PC-3 (cell line): ENCODE results near the gene FRMD7. TPM values are rescaled to one million over a fixed set of nuclear protein-coding genes. Genes with fewer than 3 reads are reported as not detected.
"Not testable (repeated sequence)": the region's sequence is repeated elsewhere in the genome, so short reads cannot be mapped to it uniquely, and the experiment has no call there.

Experiments
- ATAC-seq: fragments of 200-7000 bp; cut with Tn5 transposase; 2 replicates; pipeline ENCODE4 v1.9.1; 2020; ENCODE audit warnings: mild to moderate bottlenecking, moderate library complexity
- BruUV-seq: library from RNA; stranded (reverse); fragments of 400-500 nt; replicated peaks from 2 replicates; lab custom pipeline; 2021; lab: Mats Ljungman, UMichigan
- CTCF ChIA-PET: fragments of 300-600 bp; sonication (Branson Sonifier 250); formaldehyde crosslinking; loops from one replicate; lab custom pipeline; 2022; ENCODE audit warnings: antibody characterized with exemption; lab: Charles Lee
- POLR2A ChIA-PET: fragments of 300-600 bp; sonication (Branson Sonifier 250); formaldehyde crosslinking; loops from one replicate; lab custom pipeline; 2022; ENCODE audit warnings: antibody characterized with exemption; ENCODE audit not compliant: unreplicated experiment; lab: Charles Lee
- DNase-seq: peaks from one replicate; pipeline ENCODE4 v3.0.0-alpha.2; 2015
- H2AFZ ChIP-seq: fragments of 300-600 bp; sonication (generic); 2 replicates; pipeline ENCODE4 v1.6.0; 2016; ENCODE audit warnings: antibody characterized with exemption, low read length
- H3F3A ChIP-seq: fragments of 300-600 bp; sonication (generic); one replicate; pipeline ENCODE4 v1.6.0; 2017; ENCODE audit warnings: antibody characterized with exemption, low read length, control low read depth, mild to moderate bottlenecking; ENCODE audit not compliant: unreplicated experiment
- H3K27ac ChIP-seq: fragments of 300-600 bp; sonication (generic); 2 replicates; pipeline ENCODE4 v1.5.1; 2016; ENCODE audit warnings: mild to moderate bottlenecking, low read length
- H3K27me3 ChIP-seq: fragments of 300-600 bp; sonication (generic); 2 replicates; pipeline ENCODE4 v1.6.1; 2016; ENCODE audit warnings: low read length, mixed read lengths
- H3K36me3 ChIP-seq: fragments of 300-600 bp; sonication (generic); 2 replicates; pipeline ENCODE4 v1.6.1; 2016; ENCODE audit warnings: low read depth, mixed run types, low read length, mixed read lengths
- H3K4me1 ChIP-seq: fragments of 300-600 bp; sonication (generic); 2 replicates; pipeline ENCODE4 v1.5.1; 2016; ENCODE audit warnings: low read length; ENCODE audit not compliant: insufficient read depth
- H3K4me2 ChIP-seq: fragments of 300-600 bp; sonication (generic); 2 replicates; pipeline ENCODE4 v1.6.0; 2016; ENCODE audit warnings: low read length
- H3K4me3 ChIP-seq: fragments of 300-600 bp; sonication (generic); 2 replicates; pipeline ENCODE4 v1.5.1; 2016; ENCODE audit warnings: mild to moderate bottlenecking, low read length, mixed read lengths
- H3K79me2 ChIP-seq: fragments of 300-600 bp; sonication (generic); 2 replicates; pipeline ENCODE4 v1.6.1; 2017; ENCODE audit warnings: low read length, mixed read lengths
- H3K9ac ChIP-seq: fragments of 300-600 bp; sonication (generic); 2 replicates; pipeline ENCODE4 v1.6.0; 2016; ENCODE audit warnings: mild to moderate bottlenecking, low read length
- H3K9me2 ChIP-seq: fragments of 300-600 bp; sonication (generic); replicated peaks from 2 replicates; pipeline ENCODE4 v1.6.1; 2016; ENCODE audit warnings: mixed run types, low read length, mixed read lengths
- H3K9me3 ChIP-seq: fragments of 300-600 bp; sonication (generic); 2 replicates; pipeline ENCODE4 v1.6.1; 2016; ENCODE audit warnings: low read length, mixed read lengths
- H4K20me1 ChIP-seq: fragments of 300-600 bp; sonication (generic); 2 replicates; pipeline ENCODE4 v1.6.1; 2016; ENCODE audit warnings: low read length, mixed read lengths
- CTCF ChIP-seq: fragments of 300-600 bp; sonication (generic); conservative IDR thresholded peaks from 2 replicates; pipeline ENCODE4 v1.5.1; 2017; ENCODE audit warnings: antibody characterized with exemption, low read depth, mild to moderate bottlenecking, low read length
- EZH2 ChIP-seq: fragments of 300-600 bp; sonication (generic); IDR thresholded peaks from one replicate; pipeline ENCODE4 v1.6.1; 2017; ENCODE audit warnings: antibody characterized with exemption, mild to moderate bottlenecking, low read length; ENCODE audit not compliant: unreplicated experiment
- EZH2phosphoT487 ChIP-seq: fragments of 300-600 bp; sonication (generic); IDR thresholded peaks from 2 replicates; pipeline ENCODE4 v1.6.1; 2018; ENCODE audit warnings: mild to moderate bottlenecking, antibody characterized with exemption, low read length, borderline replicate concordance
- intact Hi-C: fragments of 100-400 bp; cut with micrococcal nuclease; formaldehyde crosslinking; loops from 2 replicates; pipeline ENCODE4 v1.9.0; 2023
- total RNA-seq: library from RNA; depleted of rRNA; stranded (reverse); fragments of >200 nt; gene quantifications from 2 replicates; pipeline ENCODE4 v1.2.3, GENCODE V29; 2014

The FRMD7 gene
- total RNA-seq, 1 experiment from 2014 or later, result 0.04 TPM

- BruUV-seq, result no TSS peak
- no peak overlapping the region for H3K4me3 ChIP-seq
- no peak overlapping the region for H2AFZ ChIP-seq
- H3K79me2 ChIP-seq, result no peaks in the 10 kb centered on the region
- DNase-seq, result no peak
- H4K20me1 ChIP-seq, result no peaks in the 10 kb centered on the region
- H3K9me2 ChIP-seq, result no peaks in the 10 kb centered on the region
- H3K4me1 ChIP-seq, result no peaks in the 10 kb centered on the region
- H3K4me2 ChIP-seq, result no peak overlapping the region
- TF ChIP-seq EZH2phosphoT487 (no peak), CTCF (no peak), EZH2 (no peak)
- no peak overlapping the region for H3K27ac ChIP-seq
- H3F3A ChIP-seq, result no peaks in the 10 kb centered on the region
- no peaks in the 10 kb centered on the region for H3K27me3 ChIP-seq
- H3K9me3 ChIP-seq, result no peaks in the 10 kb centered on the region
- H3K36me3 ChIP-seq, result no peaks in the 10 kb centered on the region
- POLR2A ChIA-PET, result no interaction called here
- CTCF ChIA-PET, result no interaction called here
- H3K9ac ChIP-seq, result no peak overlapping the region
- no peak for ATAC-seq
- intact Hi-C loops, result no loop called here
Observed at GRCh38 chrX:132107291-132107690, 20.5 kb downstream of the FRMD7 start.

DNA sequence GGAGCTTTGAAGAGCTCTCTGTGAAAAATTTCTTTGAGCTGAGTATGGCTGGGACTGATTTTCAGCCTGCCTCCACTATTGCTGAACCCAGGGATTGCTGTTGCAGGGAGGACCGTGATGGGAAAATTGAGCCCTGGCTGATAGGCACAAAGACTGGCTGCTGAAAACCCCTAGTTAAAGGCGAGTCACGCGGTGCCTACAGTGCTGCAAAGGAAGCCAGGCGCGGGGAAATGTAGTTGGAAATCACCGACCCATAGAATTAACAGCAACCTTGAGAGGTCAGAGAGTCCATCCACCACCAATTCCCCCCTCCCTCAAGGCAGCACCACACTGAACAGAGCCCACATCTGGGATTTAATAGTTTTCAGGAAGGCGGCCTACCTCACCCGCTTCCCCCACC lies 26.0 kb downstream of the FRMD7 start:
- ChIA-PET CTCF (no interaction called here), POLR2A (no interaction called here)
- TF ChIP-seq EZH2phosphoT487 (no peak), EZH2 (no peak), CTCF (no peak)
- BruUV-seq, result no TSS peak
- Histone ChIP-seq H4K20me1 (no peaks in the 10 kb centered on the region), H3K4me1 (no peaks in the 10 kb centered on the region), H3K9ac (no peak overlapping the region), H3K9me3 (no peaks in the 10 kb centered on the region), H3K27me3 (no peaks in the 10 kb centered on the region), H3K79me2 (no peaks in the 10 kb centered on the region), H3F3A (no peaks in the 10 kb centered on the region), H3K27ac (no peak overlapping the region), H3K4me2 (no peak overlapping the region), H3K36me3 (no peaks in the 10 kb centered on the region), H3K9me2 (no peaks in the 10 kb centered on the region), H2AFZ (no peak overlapping the region), H3K4me3 (no peak overlapping the region)
- intact Hi-C loops, result no loop called here
- ATAC-seq, result no peak
- no peak for DNase-seq

DNA sequence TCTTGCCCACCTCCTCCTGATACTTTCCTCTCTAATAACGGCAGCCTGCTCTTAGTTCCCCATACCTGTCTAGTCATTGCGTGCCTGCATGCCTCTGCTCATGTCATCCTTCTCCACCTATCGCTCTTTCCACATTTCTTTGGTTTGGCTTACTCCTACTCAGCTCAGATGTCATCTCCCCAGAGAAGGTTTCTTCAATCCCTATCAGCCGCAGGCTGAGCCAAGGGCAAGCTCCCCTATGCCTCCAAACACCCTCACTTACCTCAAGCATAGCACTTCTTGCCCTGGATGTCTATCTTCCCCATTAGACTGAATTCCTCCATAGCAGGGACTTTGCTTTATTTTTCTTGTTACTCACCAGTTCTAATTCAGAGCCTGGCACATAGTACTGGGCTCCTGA lies 26.6 kb downstream of the FRMD7 start:
- Histone ChIP-seq H3K4me3 (no peak overlapping the region), H3K4me2 (no peak overlapping the region), H3K36me3 (no peaks in the 10 kb centered on the region), H4K20me1 (no peaks in the 10 kb centered on the region), H3K27ac (no peak overlapping the region), H3K79me2 (no peaks in the 10 kb centered on the region), H3K4me1 (no peaks in the 10 kb centered on the region), H2AFZ (no peak overlapping the region), H3K27me3 (no peaks in the 10 kb centered on the region), H3K9me3 (no peaks in the 10 kb centered on the region), H3F3A (no peaks in the 10 kb centered on the region), H3K9ac (no peak overlapping the region), H3K9me2 (no peaks in the 10 kb centered on the region)
- TF ChIP-seq EZH2 (no peak), EZH2phosphoT487 (no peak), CTCF (no peak)
- intact Hi-C loops, result no loop called here
- no TSS peak for BruUV-seq
- DNase-seq (no peak), ATAC-seq (no peak)
- CTCF ChIA-PET, result no interaction called here
- POLR2A ChIA-PET, result no interaction called here

GRCh38 chrX:132098704-132099103 lies 29.1 kb downstream of the FRMD7 start:
- ATAC-seq, H3K27ac ChIP-seq, H3K9ac ChIP-seq, H3K9me2 ChIP-seq, H3K4me2 ChIP-seq, H2AFZ ChIP-seq, DNase-seq, H3K79me2 ChIP-seq, POLR2A ChIA-PET, H3K4me3 ChIP-seq, H3K4me1 ChIP-seq, H3K9me3 ChIP-seq, intact Hi-C loops, H3K36me3 ChIP-seq, H4K20me1 ChIP-seq, BruUV-seq, H3K27me3 ChIP-seq, CTCF ChIA-PET, H3F3A ChIP-seq: not testable (repeated sequence)
